ENCODE data around the gene SUCLG2.

Gene SUCLG2

DNA sequence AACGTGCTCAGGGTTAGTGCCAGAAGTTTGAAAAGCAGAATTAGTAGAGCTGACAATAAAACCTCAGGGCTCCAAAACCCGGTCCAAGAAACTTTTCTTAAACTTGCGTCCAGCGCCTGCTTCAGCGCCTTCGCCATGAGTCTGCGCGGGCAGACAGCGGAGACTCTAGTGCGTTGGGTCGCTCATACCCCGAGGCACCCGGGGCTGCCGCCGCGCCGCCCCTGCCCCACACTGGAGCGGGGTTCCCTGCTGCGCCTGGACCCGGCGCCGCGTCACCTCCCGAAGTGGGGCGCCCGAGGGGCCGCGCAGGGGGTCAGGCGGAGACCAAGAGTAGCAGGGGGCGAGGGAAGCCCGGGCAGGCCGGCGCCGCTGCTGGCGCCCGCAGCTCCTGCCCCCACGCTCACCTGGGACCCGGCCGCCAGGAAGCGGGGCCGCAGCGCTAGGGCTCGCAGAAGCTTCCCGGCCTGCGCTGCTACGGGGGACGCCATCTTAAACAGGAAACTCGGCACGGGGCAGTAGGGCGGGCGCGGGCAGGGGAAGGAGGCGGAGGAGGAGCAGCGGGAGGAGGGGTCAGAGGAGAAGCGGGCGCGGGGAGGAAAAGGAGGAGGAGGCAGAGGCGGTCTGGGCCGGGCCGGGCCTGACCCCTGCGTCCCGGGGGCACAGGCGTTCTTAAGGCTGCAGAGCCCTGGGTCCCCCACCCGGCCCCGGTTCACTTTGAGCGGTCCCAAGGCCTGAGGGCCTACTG is at the start of gene SUCLG2:
Gene SUCLG2 (minus strand): TSS at position 514 of the 745 bp plus-strand sequence. CDS start 26 bp downstream, at position 488.
- no peaks in the 10 kb centered on the region for H3K27me3 ChIP-seq (ENCODE audit: insufficient read depth, low read length)
- H3K4me3 ChIP-seq (ENCODE audit: low read length) = peak within 1 kb of the TSS; percentile 83
- H3K9me3 ChIP-seq (ENCODE audit: insufficient read depth, low read depth, low read length) = no peaks in the 10 kb centered on the region
- peak within 1 kb of the TSS; percentile 45 for H3K27ac ChIP-seq (ENCODE audit: low read length)
- peak within 1 kb of the TSS; percentile 93 for H3K9ac ChIP-seq (ENCODE audit: low read depth, low read length)
- H3K36me3 ChIP-seq (ENCODE audit: insufficient read depth, low read depth, low read length) = peaks cover 7% of the 10 kb centered on the region; the same call in 1 of the 2 replicates
- peaks cover 3% of the 10 kb centered on the region; the same call in 1 of the 2 replicates for H3K4me1 ChIP-seq (ENCODE audit: insufficient read depth, low read length)

DNA sequence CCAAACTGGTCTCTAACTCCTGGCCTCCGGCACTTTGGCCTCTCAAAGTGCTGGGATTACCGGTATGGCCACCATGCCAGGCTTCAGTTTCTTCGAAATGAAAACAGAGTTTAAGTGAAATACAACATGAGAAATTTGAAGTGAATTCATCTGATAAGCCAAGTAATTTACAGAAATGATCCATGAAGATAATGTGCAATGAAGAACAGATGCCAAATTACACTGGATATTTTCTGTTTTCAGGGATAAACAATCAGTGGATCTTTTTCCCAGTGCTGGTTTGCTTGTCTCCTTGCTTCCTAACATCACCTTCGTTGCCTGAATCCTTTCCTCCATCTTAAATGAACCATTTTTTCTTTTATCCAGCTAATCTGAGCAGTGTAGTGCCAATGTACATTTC is 46.2 kb upstream of the SUCLG2 start:
- H3K9me3 ChIP-seq (ENCODE audit: insufficient read depth, low read depth, low read length) = no peaks in the 10 kb centered on the region
- no peak overlapping the region for H3K9ac ChIP-seq (ENCODE audit: low read depth, low read length)
- H3K4me1 ChIP-seq (ENCODE audit: insufficient read depth, low read length) = peaks cover 25% of the 10 kb centered on the region; the same call in 1 of the 2 replicates
- H3K4me3 ChIP-seq (ENCODE audit: low read length) = no peak overlapping the region
- H3K27ac ChIP-seq (ENCODE audit: low read length) = no peak overlapping the region
- H3K36me3 ChIP-seq (ENCODE audit: insufficient read depth, low read depth, low read length) = no peaks in the 10 kb centered on the region
- H3K27me3 ChIP-seq (ENCODE audit: insufficient read depth, low read length) = no peaks in the 10 kb centered on the region

GRCh38 chr3:67699882-67700281 is 45.5 kb upstream of the SUCLG2 start:
- Histone ChIP-seq H3K4me3 (ENCODE audit: low read length) (no peak overlapping the region), H3K27me3 (ENCODE audit: insufficient read depth, low read length) (no peaks in the 10 kb centered on the region)

GRCh38 chr3:67692621-67693020 is 38.2 kb upstream of the SUCLG2 start:
- H3K4me1 ChIP-seq (ENCODE audit: insufficient read depth, low read length) = peaks cover 15% of the 10 kb centered on the region; the same call in 1 of the 2 replicates
- H3K4me3 ChIP-seq (ENCODE audit: low read length) = no peak overlapping the region
- H3K9me3 ChIP-seq (ENCODE audit: insufficient read depth, low read depth, low read length) = 0 out of 2 replicates have a peak, but pooled peaks cover 2% of the 10 kb centered on the region
- H3K36me3 ChIP-seq (ENCODE audit: insufficient read depth, low read depth, low read length) = no peaks in the 10 kb centered on the region
- H3K27ac ChIP-seq (ENCODE audit: low read length) = no peak overlapping the region
- no peak overlapping the region for H3K9ac ChIP-seq (ENCODE audit: low read depth, low read length)
- H3K27me3 ChIP-seq (ENCODE audit: insufficient read depth, low read length) = no peaks in the 10 kb centered on the region

More at GRCh38 chr3:67699882-67700281, 45.5 kb upstream of the SUCLG2 start:
- H3K9ac ChIP-seq (ENCODE audit: low read depth, low read length) = no peak overlapping the region
- H3K9me3 ChIP-seq (ENCODE audit: insufficient read depth, low read depth, low read length) = 0 out of 2 replicates have a peak, but pooled peaks cover 2% of the 10 kb centered on the region
- H3K36me3 ChIP-seq (ENCODE audit: insufficient read depth, low read depth, low read length) = no peaks in the 10 kb centered on the region
- H3K4me1 ChIP-seq (ENCODE audit: insufficient read depth, low read length) = peaks cover 25% of the 10 kb centered on the region; the same call in 1 of the 2 replicates
- H3K27ac ChIP-seq (ENCODE audit: low read length) = no peak overlapping the region

- no peak overlapping the region for H3K27ac ChIP-seq (ENCODE audit: low read length)
Measured at GRCh38 chr3:67691926-67692325, 37.5 kb upstream of the SUCLG2 start.

GRCh38 chr3:67691207-67691606 is 36.8 kb upstream of the SUCLG2 start:
- Histone ChIP-seq H3K4me1 (ENCODE audit: insufficient read depth, low read length) (peaks cover 7% of the 10 kb centered on the region; the same call in 1 of the 2 replicates), H3K36me3 (ENCODE audit: insufficient read depth, low read depth, low read length) (no peaks in the 10 kb centered on the region), H3K27ac (ENCODE audit: low read length) (no peak overlapping the region), H3K9me3 (ENCODE audit: insufficient read depth, low read depth, low read length) (0 out of 2 replicates have a peak, but pooled peaks cover 2% of the 10 kb centered on the region), H3K27me3 (ENCODE audit: insufficient read depth, low read length) (no peaks in the 10 kb centered on the region), H3K4me3 (ENCODE audit: low read length) (no peak overlapping the region), H3K9ac (ENCODE audit: low read depth, low read length) (no peak overlapping the region)

More at GRCh38 chr3:67691926-67692325, 37.5 kb upstream of the SUCLG2 start:
- Histone ChIP-seq H3K4me3 (ENCODE audit: low read length) (no peak overlapping the region), H3K27me3 (ENCODE audit: insufficient read depth, low read length) (no peaks in the 10 kb centered on the region), H3K9me3 (ENCODE audit: insufficient read depth, low read depth, low read length) (0 out of 2 replicates have a peak, but pooled peaks cover 2% of the 10 kb centered on the region), H3K9ac (ENCODE audit: low read depth, low read length) (no peak overlapping the region), H3K36me3 (ENCODE audit: insufficient read depth, low read depth, low read length) (no peaks in the 10 kb centered on the region), H3K4me1 (ENCODE audit: insufficient read depth, low read length) (peaks cover 9% of the 10 kb centered on the region; the same call in 1 of the 2 replicates)

DNA sequence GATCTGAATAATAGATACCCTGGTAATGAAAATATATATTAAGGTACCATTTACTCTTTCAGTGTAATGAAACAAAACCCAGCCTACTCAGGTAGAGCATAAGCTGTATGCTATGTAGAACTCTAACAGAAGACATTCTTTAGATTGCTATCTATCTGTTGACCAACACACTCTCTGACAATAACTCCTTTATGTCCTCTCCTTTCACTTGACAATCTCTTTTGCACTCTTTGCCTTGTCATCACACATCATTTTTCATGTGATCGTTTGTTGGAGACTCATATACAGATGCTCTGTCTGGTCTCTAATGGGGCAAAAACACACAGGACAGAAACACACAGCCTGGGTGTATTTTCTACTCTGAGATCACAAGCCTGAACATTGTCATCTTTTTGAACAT is 35.4 kb upstream of the SUCLG2 start:
- Histone ChIP-seq H3K9me3 (ENCODE audit: insufficient read depth, low read depth, low read length) (no peaks in the 10 kb centered on the region), H3K27me3 (ENCODE audit: insufficient read depth, low read length) (no peaks in the 10 kb centered on the region), H3K27ac (ENCODE audit: low read length) (no peak overlapping the region), H3K4me1 (ENCODE audit: insufficient read depth, low read length) (peaks cover 7% of the 10 kb centered on the region; the same call in 1 of the 2 replicates), H3K36me3 (ENCODE audit: insufficient read depth, low read depth, low read length) (no peaks in the 10 kb centered on the region), H3K4me3 (ENCODE audit: low read length) (no peak overlapping the region), H3K9ac (ENCODE audit: low read depth, low read length) (no peak overlapping the region)

- no peaks in the 10 kb centered on the region for H3K36me3 ChIP-seq (ENCODE audit: insufficient read depth, low read depth, low read length)
- H3K9me3 ChIP-seq (ENCODE audit: insufficient read depth, low read depth, low read length) = no peaks in the 10 kb centered on the region
- H3K4me3 ChIP-seq (ENCODE audit: low read length) = no peak overlapping the region
- H3K4me1 ChIP-seq (ENCODE audit: insufficient read depth, low read length) = peaks cover 7% of the 10 kb centered on the region; the same call in 1 of the 2 replicates
- H3K27ac ChIP-seq (ENCODE audit: low read length) = no peak overlapping the region
- H3K27me3 ChIP-seq (ENCODE audit: insufficient read depth, low read length) = no peaks in the 10 kb centered on the region
- no peak overlapping the region for H3K9ac ChIP-seq (ENCODE audit: low read depth, low read length)
Measured at GRCh38 chr3:67688231-67688630, 33.8 kb upstream of the SUCLG2 start.

- no peaks in the 10 kb centered on the region for H3K9me3 ChIP-seq (ENCODE audit: insufficient read depth, low read depth, low read length)
- H3K4me3 ChIP-seq (ENCODE audit: low read length) = no peak overlapping the region
- no peaks in the 10 kb centered on the region for H3K27me3 ChIP-seq (ENCODE audit: insufficient read depth, low read length)
- H3K9ac ChIP-seq (ENCODE audit: low read depth, low read length) = no peak overlapping the region
- no peaks in the 10 kb centered on the region for H3K36me3 ChIP-seq (ENCODE audit: insufficient read depth, low read depth, low read length)
- no peak overlapping the region for H3K27ac ChIP-seq (ENCODE audit: low read length)
- H3K4me1 ChIP-seq (ENCODE audit: insufficient read depth, low read length) = no peaks in the 10 kb centered on the region
Measured at GRCh38 chr3:67686069-67686468, 31.7 kb upstream of the SUCLG2 start.

DNA sequence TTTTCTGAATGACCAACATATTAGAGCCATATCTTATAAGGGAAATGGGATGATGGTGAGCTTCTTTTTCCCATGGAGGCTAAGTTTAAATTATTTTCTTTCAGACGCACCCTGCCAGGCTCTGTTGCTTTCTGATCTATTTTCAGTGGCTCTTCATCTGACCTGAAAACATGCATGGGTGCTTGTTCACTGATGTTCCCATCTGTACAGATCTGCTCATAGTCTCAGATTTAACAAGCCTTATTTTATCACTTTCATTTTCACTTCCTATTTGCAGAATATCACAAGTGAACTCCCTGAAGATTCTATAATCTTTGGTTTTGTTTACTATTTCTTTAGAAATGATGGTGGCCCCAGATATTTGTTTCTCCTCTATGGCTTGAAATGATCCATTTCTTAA is 31.1 kb upstream of the SUCLG2 start:
- Histone ChIP-seq H3K27ac (ENCODE audit: low read length) (no peak overlapping the region), H3K36me3 (ENCODE audit: insufficient read depth, low read depth, low read length) (no peaks in the 10 kb centered on the region), H3K9ac (ENCODE audit: low read depth, low read length) (no peak overlapping the region), H3K27me3 (ENCODE audit: insufficient read depth, low read length) (no peaks in the 10 kb centered on the region), H3K9me3 (ENCODE audit: insufficient read depth, low read depth, low read length) (no peaks in the 10 kb centered on the region), H3K4me1 (ENCODE audit: insufficient read depth, low read length) (no peaks in the 10 kb centered on the region), H3K4me3 (ENCODE audit: low read length) (no peak overlapping the region)

DNA sequence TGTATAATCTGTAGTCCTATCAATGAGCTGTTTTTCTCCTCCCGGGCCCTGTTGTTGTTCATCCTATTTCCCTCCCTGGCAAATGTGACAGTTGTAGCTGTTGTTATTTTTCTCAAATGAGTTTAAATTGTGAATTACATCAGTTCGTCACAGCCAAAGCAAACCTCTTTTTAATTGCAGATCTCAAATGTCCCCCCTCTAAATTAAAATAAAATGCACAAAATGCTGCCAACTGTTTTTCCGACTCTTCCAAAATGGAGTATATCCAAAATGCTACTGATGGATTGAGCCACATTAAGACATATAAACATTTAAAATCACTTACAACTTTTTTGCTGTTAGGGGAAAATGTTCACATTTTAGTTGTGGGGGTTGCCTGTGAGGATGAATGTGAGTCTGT is 29.8 kb upstream of the SUCLG2 start:
- Histone ChIP-seq H3K9ac (ENCODE audit: low read depth, low read length) (no peak overlapping the region), H3K27me3 (ENCODE audit: insufficient read depth, low read length) (no peaks in the 10 kb centered on the region), H3K4me3 (ENCODE audit: low read length) (no peak overlapping the region), H3K36me3 (ENCODE audit: insufficient read depth, low read depth, low read length) (no peaks in the 10 kb centered on the region), H3K9me3 (ENCODE audit: insufficient read depth, low read depth, low read length) (no peaks in the 10 kb centered on the region), H3K27ac (ENCODE audit: low read length) (no peak overlapping the region), H3K4me1 (ENCODE audit: insufficient read depth, low read length) (no peaks in the 10 kb centered on the region)

- Histone ChIP-seq H3K4me1 (ENCODE audit: insufficient read depth, low read length) (no peaks in the 10 kb centered on the region), H3K36me3 (ENCODE audit: insufficient read depth, low read depth, low read length) (no peaks in the 10 kb centered on the region), H3K9me3 (ENCODE audit: insufficient read depth, low read depth, low read length) (no peaks in the 10 kb centered on the region), H3K27me3 (ENCODE audit: insufficient read depth, low read length) (no peaks in the 10 kb centered on the region), H3K9ac (ENCODE audit: low read depth, low read length) (no peak overlapping the region), H3K4me3 (ENCODE audit: low read length) (no peak overlapping the region), H3K27ac (ENCODE audit: low read length) (no peak overlapping the region)
Measured at GRCh38 chr3:67683522-67683921, 29.1 kb upstream of the SUCLG2 start.

All from iPS-20b (cell line).